ENCODE results near the gene PAM.
"Not testable (repeated sequence)": the region's sequence is repeated elsewhere in the genome, so short reads cannot be mapped to it uniquely, and the experiment has no call there.

Gene PAM

GRCh38 chr5:102955488-102955887 lies 200.4 kb downstream of the PAM start:
- DNase-seq = no peak

- no peak for DNase-seq
These were observed 201.5 kb downstream of the PAM start for GRCh38 chr5:102956599-102956998.

GRCh38 chr5:102957141-102957540 lies 202.0 kb downstream of the PAM start:
- no peak for DNase-seq

- no peak for DNase-seq
These were observed 203.4 kb downstream of the PAM start for GRCh38 chr5:102958481-102959011.

GRCh38 chr5:102959055-102959454 lies 203.9 kb downstream of the PAM start:
- DNase-seq = no peak

GRCh38 chr5:102961671-102962070 lies 206.6 kb downstream of the PAM start:
- DNase-seq = no peak

- no peak for DNase-seq
These were observed 210.5 kb downstream of the PAM start for GRCh38 chr5:102965653-102966052.

- DNase-seq = no peak
These were observed 214.5 kb downstream of the PAM start for GRCh38 chr5:102969641-102970040.

- DNase-seq = no peak
These were observed 216.7 kb downstream of the PAM start for GRCh38 chr5:102971676-102972293.

- no peak for DNase-seq
These were observed 219.1 kb downstream of the PAM start for GRCh38 chr5:102974177-102974576.

GRCh38 chr5:102975045-102975444 lies 219.9 kb downstream of the PAM start:
- DNase-seq = no peak

- DNase-seq = no peak
These were observed 220.5 kb downstream of the PAM start for GRCh38 chr5:102975457-102976182.

GRCh38 chr5:102981957-102982635 lies 227.0 kb downstream of the PAM start:
- DNase-seq = no peak

- no peak for DNase-seq
These were observed 231.0 kb downstream of the PAM start for GRCh38 chr5:102986074-102986473.

GRCh38 chr5:102988459-102988858 lies 233.4 kb downstream of the PAM start:
- DNase-seq = no peak

GRCh38 chr5:102991802-102992201 lies 236.7 kb downstream of the PAM start:
- DNase-seq = no peak

- DNase-seq = no peak
These were observed 241.0 kb downstream of the PAM start for GRCh38 chr5:102996011-102996575.

GRCh38 chr5:102998224-102998623 lies 243.1 kb downstream of the PAM start:
- no peak for DNase-seq

- DNase-seq = no peak
These were observed 244.1 kb downstream of the PAM start for GRCh38 chr5:102999191-102999590.

- DNase-seq = not testable (repeated sequence)
These were observed 244.5 kb downstream of the PAM start for GRCh38 chr5:102999621-103000020.

- DNase-seq = no peak
These were observed 245.0 kb downstream of the PAM start for GRCh38 chr5:103000089-103000488.

- DNase-seq = no peak
These were observed 248.8 kb downstream of the PAM start for GRCh38 chr5:103003872-103004271.

- no peak for DNase-seq
These were observed 250.2 kb downstream of the PAM start for GRCh38 chr5:103005276-103005675.

GRCh38 chr5:103006921-103007320 lies 251.8 kb downstream of the PAM start:
- no peak for DNase-seq
